Measurements from ENCODE around the gene SCNN1B. TPM values are rescaled to one million over a fixed set of nuclear protein-coding genes. Genes with fewer than 3 reads are reported as not detected.

The SCNN1B gene
- total and polyA plus RNA-seq, 8 donors = 0.47 to 2.3 (median 1.0) TPM

DNA sequence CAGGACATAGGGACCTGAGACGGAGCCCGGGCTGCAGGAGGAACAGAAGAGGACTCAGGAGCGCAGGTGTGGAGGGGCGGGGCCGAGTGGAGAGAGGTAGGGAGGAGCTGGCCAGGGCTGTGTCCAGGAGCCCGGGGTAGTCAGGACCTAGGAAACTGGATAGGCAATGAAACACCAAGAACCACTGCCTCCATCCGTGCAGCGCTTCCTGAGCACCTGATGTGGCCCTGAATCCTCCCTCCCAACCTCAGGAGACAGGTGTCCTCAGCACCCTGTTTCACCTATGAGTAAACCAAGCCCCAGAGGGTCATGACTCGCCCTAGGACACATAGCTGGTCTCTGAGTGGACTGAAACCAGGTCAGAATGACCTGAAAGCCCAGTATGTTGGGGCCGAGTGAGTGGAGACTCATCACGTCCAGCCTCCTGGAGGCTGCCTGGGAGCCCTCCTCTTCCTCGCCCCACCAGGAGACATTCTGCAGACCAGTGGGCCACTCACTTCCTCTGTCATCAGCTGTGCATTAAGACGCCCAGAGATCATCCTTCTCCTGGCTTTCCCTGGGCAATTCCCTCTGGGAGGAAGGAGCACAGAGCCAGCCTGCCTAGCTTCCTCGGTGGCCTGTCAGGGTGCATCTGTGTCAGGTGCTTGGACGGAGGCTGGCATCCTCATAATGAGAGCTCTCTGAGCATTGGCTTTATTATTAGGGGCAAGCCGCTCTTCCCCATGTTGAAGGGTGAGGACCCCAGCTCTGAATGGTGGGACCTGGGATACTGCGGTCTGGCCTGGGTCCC is 72.8 kb downstream of the SCNN1B start:
- Histone ChIP-seq H3K4me1 (no peaks in the 10 kb centered on the region), H3K36me3 (no peaks in the 10 kb centered on the region), H3K27me3 (no peaks in the 10 kb centered on the region), H3K9me3 (no peaks in the 10 kb centered on the region), H3K27ac (no peak overlapping the region), H3K4me3 (no peak overlapping the region)
- DNase-seq (peak in 2 of 6 donors; percentile 32 to 68), FAIRE-seq (no peak), ATAC-seq (peak in 3 of 4 donors; percentile 53 to 83 (median 62))
- 62 to 64% methylated on average over 16 to 17 of the region's 17 CpGs for WGBS, 2 donors
- TF ChIP-seq, protein P1, sequence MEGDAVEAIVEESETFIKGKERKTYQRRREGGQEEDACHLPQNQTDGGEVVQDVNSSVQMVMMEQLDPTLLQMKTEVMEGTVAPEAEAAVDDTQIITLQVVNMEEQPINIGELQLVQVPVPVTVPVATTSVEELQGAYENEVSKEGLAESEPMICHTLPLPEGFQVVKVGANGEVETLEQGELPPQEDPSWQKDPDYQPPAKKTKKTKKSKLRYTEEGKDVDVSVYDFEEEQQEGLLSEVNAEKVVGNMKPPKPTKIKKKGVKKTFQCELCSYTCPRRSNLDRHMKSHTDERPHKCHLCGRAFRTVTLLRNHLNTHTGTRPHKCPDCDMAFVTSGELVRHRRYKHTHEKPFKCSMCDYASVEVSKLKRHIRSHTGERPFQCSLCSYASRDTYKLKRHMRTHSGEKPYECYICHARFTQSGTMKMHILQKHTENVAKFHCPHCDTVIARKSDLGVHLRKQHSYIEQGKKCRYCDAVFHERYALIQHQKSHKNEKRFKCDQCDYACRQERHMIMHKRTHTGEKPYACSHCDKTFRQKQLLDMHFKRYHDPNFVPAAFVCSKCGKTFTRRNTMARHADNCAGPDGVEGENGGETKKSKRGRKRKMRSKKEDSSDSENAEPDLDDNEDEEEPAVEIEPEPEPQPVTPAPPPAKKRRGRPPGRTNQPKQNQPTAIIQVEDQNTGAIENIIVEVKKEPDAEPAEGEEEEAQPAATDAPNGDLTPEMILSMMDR (IDR thresholded peaks at IDR 0.05) = no peak
- intact Hi-C loops (cut with DNase I) = no loop called here

- ATAC-seq = no peak
- no peaks in the 10 kb centered on the region for H3K27me3 ChIP-seq
- DNase-seq = no peak
- H3K27ac ChIP-seq = no peak overlapping the region
- 83 to 86% methylated on average over 7 of the region's 7 CpGs for WGBS, 2 donors
- TF ChIP-seq, protein P1 (IDR thresholded peaks at IDR 0.05) = no peak
- intact Hi-C loops (cut with DNase I) = no loop called here
- H3K4me1 ChIP-seq = no peaks in the 10 kb centered on the region
- H3K4me3 ChIP-seq = no peak overlapping the region
- H3K9me3 ChIP-seq = no peaks in the 10 kb centered on the region
- H3K36me3 ChIP-seq = no peaks in the 10 kb centered on the region
- no peak for FAIRE-seq
Measured at GRCh38 chr16:23375643-23376042, 73.5 kb downstream of the SCNN1B start.

DNA sequence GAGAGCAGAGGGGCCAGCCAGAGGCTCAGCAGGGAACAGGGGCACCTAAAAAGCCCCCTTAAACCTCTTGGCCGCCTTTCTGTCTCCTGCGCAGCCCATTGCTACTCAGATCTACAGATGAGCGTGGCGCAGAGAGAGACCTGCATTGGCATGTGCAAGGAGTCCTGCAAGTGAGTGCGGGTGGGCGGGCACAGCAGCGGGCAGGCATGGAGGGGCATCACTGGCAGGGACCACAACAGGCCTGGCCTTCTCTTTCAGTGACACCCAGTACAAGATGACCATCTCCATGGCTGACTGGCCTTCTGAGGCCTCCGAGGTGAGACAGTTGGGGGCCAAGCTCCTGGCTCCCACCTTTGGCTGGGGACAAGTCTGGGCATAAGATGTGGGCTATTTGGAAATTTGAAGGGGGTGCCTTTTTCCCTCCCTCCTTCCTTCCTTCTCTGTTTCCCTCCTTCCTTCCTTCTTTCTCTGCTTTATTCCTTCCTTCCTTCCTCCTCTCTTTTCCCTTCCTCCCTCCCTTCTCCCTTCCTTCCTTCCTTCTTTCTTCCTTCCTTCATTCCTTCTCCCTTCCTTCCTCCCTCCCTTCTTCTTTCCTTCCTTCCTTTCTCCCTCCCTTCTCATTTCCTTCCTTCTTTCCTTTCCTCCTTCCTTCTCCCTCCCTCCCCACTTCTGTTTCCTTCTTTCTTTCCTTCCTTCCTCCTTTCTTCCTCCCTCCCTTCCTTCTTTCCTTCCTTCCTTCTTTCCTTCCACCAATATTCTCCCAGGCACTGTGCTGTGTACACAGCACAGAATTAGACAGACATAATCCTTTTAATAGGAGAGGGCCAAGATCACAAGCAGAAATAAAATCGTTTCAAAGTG is 75.2 kb downstream of the SCNN1B start:
- Histone ChIP-seq H3K36me3 (no peaks in the 10 kb centered on the region), H3K27me3 (no peaks in the 10 kb centered on the region), H3K4me1 (no peaks in the 10 kb centered on the region), H3K4me3 (no peak overlapping the region), H3K27ac (no peak overlapping the region), H3K9me3 (no peaks in the 10 kb centered on the region)
- 81 to 88% methylated on average over 9 of the region's 9 CpGs for WGBS, 2 donors
- DNase-seq = no peak
- intact Hi-C loops (cut with DNase I) = no loop called here
- TF ChIP-seq, protein P1 (IDR thresholded peaks at IDR 0.05) = no peak
- no peak for FAIRE-seq
- no peak for ATAC-seq

GRCh38 chr16:23378256-23378655 is 76.2 kb downstream of the SCNN1B start:
- Histone ChIP-seq H3K9me3 (no peaks in the 10 kb centered on the region), H3K36me3 (no peaks in the 10 kb centered on the region), H3K4me3 (no peak overlapping the region), H3K27me3 (no peaks in the 10 kb centered on the region), H3K4me1 (no peaks in the 10 kb centered on the region), H3K27ac (no peak overlapping the region)
- FAIRE-seq (no peak), DNase-seq (no peak), ATAC-seq (no peak)
- 70 to 79% methylated on average over 8 of the region's 8 CpGs for WGBS, 2 donors
- intact Hi-C loops (cut with DNase I) = no loop called here
- TF ChIP-seq, protein P1 (IDR thresholded peaks at IDR 0.05) = no peak

Measured in pancreas (tissue), 10 donors.